ENCODE data around the gene ITGA1.
"Not testable (repeated sequence)": the region's sequence is repeated elsewhere in the genome, so short reads cannot be mapped to it uniquely, and the experiment has no call there.

Gene ITGA1

GRCh38 chr5:52801329-52801728, 13.6 kb downstream of the ITGA1 start:
- no peak for DNase-seq (ENCODE audit: low spot score)

GRCh38 chr5:52802272-52802973, 14.7 kb downstream of the ITGA1 start:
- no peak for DNase-seq (ENCODE audit: low spot score)

GRCh38 chr5:52802974-52803336, 15.2 kb downstream of the ITGA1 start:
- DNase-seq (ENCODE audit: low spot score), result no peak

- no peak for DNase-seq (ENCODE audit: low spot score)
Measured at GRCh38 chr5:52804387-52804791, 16.7 kb downstream of the ITGA1 start.

GRCh38 chr5:52804981-52805380, 17.3 kb downstream of the ITGA1 start:
- no peak for DNase-seq (ENCODE audit: low spot score)

- no peak for DNase-seq (ENCODE audit: low spot score)
Measured at GRCh38 chr5:52805615-52806014, 17.9 kb downstream of the ITGA1 start.

GRCh38 chr5:52807037-52807436, 19.3 kb downstream of the ITGA1 start:
- DNase-seq (ENCODE audit: low spot score), result no peak

GRCh38 chr5:52807723-52808122, 20.0 kb downstream of the ITGA1 start:
- no peak for DNase-seq (ENCODE audit: low spot score)

- DNase-seq (ENCODE audit: low spot score), result no peak
Measured at GRCh38 chr5:52808316-52808901, 20.7 kb downstream of the ITGA1 start.

GRCh38 chr5:52809884-52810283, 22.2 kb downstream of the ITGA1 start:
- no peak for DNase-seq (ENCODE audit: low spot score)

GRCh38 chr5:52810426-52810825, 22.7 kb downstream of the ITGA1 start:
- no peak for DNase-seq (ENCODE audit: low spot score)

- DNase-seq (ENCODE audit: low spot score), result no peak
Measured at GRCh38 chr5:52811067-52811749, 23.5 kb downstream of the ITGA1 start.

- no peak for DNase-seq (ENCODE audit: low spot score)
Measured at GRCh38 chr5:52814352-52815148, 26.8 kb downstream of the ITGA1 start.

GRCh38 chr5:52817818-52818217, 30.1 kb downstream of the ITGA1 start:
- no peak for DNase-seq (ENCODE audit: low spot score)

GRCh38 chr5:52818360-52818759, 30.6 kb downstream of the ITGA1 start:
- DNase-seq (ENCODE audit: low spot score), result no peak

GRCh38 chr5:52818807-52819206, 31.1 kb downstream of the ITGA1 start:
- not testable (repeated sequence) for DNase-seq (ENCODE audit: low spot score)

GRCh38 chr5:52821901-52822300, 34.2 kb downstream of the ITGA1 start:
- no peak for DNase-seq (ENCODE audit: low spot score)

- no peak for DNase-seq (ENCODE audit: low spot score)
Measured at GRCh38 chr5:52822437-52822836, 34.7 kb downstream of the ITGA1 start.

GRCh38 chr5:52824827-52825226, 37.1 kb downstream of the ITGA1 start:
- no peak for DNase-seq (ENCODE audit: low spot score)

- no peak for DNase-seq (ENCODE audit: low spot score)
Measured at GRCh38 chr5:52825826-52826225, 38.1 kb downstream of the ITGA1 start.

- DNase-seq (ENCODE audit: low spot score), result no peak
Measured at GRCh38 chr5:52827815-52828214, 40.1 kb downstream of the ITGA1 start.

- no peak for DNase-seq (ENCODE audit: low spot score)
Measured at GRCh38 chr5:52829664-52830063, 41.9 kb downstream of the ITGA1 start.

GRCh38 chr5:52830650-52831049, 42.9 kb downstream of the ITGA1 start:
- DNase-seq (ENCODE audit: low spot score), result peak; percentile 40

All from COLO829 (cell line).